Measurements from ENCODE around the gene TEX51.

TEX51 gene

DNA sequence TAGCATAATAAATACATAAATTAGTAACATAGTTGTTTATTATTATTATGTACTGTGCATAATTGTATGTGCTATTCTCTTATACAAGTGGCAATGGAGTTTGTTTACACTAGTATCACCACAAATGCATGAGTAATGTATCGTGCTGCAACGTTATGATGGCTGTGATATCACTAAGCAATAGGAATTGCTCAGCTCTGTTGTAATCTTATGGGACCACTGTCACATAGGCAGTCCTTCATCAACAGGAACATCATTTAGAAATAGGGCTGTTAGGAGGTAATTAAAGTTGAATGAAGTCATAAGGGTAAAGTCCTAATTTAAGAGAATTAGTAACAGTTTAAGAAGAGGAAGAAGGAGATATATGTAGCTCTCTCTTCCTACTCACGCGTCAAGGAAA is 33.8 kb downstream of the TEX51 start:
- TF ChIP-seq, protein P1, sequence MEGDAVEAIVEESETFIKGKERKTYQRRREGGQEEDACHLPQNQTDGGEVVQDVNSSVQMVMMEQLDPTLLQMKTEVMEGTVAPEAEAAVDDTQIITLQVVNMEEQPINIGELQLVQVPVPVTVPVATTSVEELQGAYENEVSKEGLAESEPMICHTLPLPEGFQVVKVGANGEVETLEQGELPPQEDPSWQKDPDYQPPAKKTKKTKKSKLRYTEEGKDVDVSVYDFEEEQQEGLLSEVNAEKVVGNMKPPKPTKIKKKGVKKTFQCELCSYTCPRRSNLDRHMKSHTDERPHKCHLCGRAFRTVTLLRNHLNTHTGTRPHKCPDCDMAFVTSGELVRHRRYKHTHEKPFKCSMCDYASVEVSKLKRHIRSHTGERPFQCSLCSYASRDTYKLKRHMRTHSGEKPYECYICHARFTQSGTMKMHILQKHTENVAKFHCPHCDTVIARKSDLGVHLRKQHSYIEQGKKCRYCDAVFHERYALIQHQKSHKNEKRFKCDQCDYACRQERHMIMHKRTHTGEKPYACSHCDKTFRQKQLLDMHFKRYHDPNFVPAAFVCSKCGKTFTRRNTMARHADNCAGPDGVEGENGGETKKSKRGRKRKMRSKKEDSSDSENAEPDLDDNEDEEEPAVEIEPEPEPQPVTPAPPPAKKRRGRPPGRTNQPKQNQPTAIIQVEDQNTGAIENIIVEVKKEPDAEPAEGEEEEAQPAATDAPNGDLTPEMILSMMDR (IDR thresholded peaks at IDR 0.05; ENCODE audit: low read depth, low read length) = no peak
- no peak for DNase-seq (ENCODE audit: extremely low read depth, low read depth)

DNA sequence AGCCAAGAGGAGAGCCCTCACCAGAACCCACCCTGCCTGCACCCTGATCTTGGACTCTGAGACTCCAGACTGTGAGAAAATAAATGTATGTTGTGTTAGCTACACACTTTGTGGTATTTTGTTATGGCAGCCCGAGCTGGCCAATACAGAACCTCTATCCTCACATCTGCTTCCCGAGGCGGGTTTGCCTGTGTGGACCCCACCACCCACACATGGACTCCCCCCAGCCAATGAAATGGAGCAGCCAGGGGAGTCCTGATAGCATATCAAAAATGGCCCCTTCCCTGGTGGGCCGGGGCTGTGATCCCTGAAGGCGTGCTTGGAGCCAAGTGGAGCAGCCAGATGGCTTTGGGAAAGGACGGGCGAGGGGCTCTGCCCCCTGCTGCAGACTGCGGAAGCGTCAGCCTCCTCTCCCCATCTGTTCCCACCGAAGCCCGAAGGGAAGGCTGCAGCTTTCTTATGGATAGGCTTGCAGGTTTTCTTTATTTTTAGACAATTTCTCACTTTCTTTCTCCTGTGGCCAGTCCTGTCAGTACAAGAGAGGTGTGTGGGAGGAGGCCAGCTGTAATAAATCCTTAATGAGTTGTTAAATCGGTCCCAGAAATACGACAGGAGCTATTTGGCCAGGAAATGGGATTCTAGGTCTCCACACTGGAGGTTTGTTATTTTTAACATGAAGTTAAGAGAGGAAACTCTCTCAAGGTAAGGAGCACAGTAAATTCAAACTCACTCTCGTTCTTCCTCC is 34.4 kb downstream of the TEX51 start:
- TF ChIP-seq, protein P1 (IDR thresholded peaks at IDR 0.05; ENCODE audit: low read depth, low read length) = no peak

DNA sequence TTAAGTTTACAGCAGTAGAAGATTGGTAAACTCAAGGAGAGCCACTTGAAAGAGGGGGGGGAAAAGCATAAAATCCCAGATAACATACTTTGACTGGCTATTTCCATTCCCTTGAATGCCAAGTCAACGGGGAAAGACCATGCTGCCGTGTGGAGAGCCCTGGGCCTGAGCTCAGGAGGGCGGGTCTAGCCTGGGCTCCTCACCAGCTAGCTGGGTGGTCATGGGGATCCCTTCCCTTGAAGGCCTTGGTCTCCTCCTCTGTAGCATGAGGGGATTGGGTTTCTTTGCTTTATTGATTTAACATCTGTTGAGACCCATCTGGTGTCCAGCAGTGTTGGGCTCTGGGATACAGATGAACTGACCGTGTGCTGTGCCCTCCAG is 35.0 kb downstream of the TEX51 start:
- no peak for DNase-seq (ENCODE audit: extremely low read depth, low read depth)
- TF ChIP-seq, protein P1 (IDR thresholded peaks at IDR 0.05; ENCODE audit: low read depth, low read length) = no peak

More for the DNA sequence above, 34.4 kb downstream of the TEX51 start:
- no peak for DNase-seq (ENCODE audit: extremely low read depth, low read depth)

DNA sequence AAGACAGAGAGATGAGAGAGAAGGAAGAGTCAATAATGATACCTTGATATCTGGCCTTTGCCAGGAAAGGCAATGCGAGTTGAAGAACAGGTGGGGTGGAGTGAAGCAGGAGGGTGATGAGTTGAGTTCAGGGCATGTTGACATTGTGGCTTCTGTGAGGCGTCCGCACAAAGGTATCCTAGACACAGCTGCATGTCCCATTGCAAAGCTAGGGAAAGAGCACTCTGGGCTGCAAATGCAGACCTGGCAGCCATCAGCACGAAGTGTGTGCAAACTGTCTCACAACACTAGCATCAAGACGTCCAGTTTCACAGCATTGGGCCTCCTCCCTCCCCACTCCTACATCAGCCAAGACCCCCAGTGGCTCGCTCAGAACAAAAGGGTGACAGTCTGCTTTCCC is 36.1 kb downstream of the TEX51 start:
- DNase-seq (ENCODE audit: extremely low read depth, low read depth) = no peak
- TF ChIP-seq, protein P1 (IDR thresholded peaks at IDR 0.05; ENCODE audit: low read depth, low read length) = no peak

- no peak for DNase-seq (ENCODE audit: extremely low read depth, low read depth)
- TF ChIP-seq, protein P1 (IDR thresholded peaks at IDR 0.05; ENCODE audit: low read depth, low read length) = no peak
These were observed 37.1 kb downstream of the TEX51 start for GRCh38 chr2:126935774-126936173.

DNA sequence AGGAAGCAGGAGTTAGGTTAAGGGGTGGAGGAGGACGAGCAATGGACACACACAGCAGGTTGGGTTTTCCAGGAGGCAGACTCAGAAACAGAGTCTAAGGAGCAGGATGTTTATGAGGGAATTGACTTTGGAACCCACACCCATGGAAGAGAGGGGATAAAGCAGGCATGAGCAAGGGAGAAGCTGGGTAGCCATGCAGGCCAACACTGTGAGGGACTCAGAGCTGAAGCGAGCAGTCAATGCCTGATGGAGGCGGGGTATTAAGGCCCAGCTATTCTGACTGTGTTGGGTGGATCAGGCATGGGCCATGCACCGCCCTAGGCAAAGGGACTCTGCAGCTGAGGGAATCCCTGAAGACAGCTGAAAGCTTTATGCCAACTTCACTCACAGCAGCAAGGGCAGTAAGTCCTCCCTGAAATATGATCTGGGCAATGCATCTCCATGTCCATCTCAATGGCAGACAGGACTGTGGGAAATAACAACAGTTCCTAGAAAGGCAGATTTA is 37.6 kb downstream of the TEX51 start:
- TF ChIP-seq, protein P1 (IDR thresholded peaks at IDR 0.05; ENCODE audit: low read depth, low read length) = no peak
- no peak for DNase-seq (ENCODE audit: extremely low read depth, low read depth)

- TF ChIP-seq, protein P1 (IDR thresholded peaks at IDR 0.05; ENCODE audit: low read depth, low read length) = no peak
- no peak for DNase-seq (ENCODE audit: extremely low read depth, low read depth)
These were observed 41.6 kb downstream of the TEX51 start for GRCh38 chr2:126940331-126940730.
